Right lobe of liver (tissue), 6 donors: ENCODE measurements around the gene ZGRF1. TPM values are rescaled to one million over a fixed set of nuclear protein-coding genes. Genes with fewer than 3 reads are reported as not detected.

Experiments used
- ATAC-seq, 4 donors: fragments of 200-7000 bp; cut with Tn5 transposase; one replicate each; pipeline ENCODE4 v1.9.1; 2020; ENCODE audit warnings: mild to moderate bottlenecking in 4 of 4, moderate library complexity in 4 of 4
- DNase-seq, 3 donors: peaks; one replicate each; pipeline ENCODE4 v3.0.0-alpha.2; 2020
- H3K27ac ChIP-seq, 3 donors: fragments of 200-600 bp; one replicate each; pipeline ENCODE4 v1.8.0; 2022
- H3K27me3 ChIP-seq, 2 donors: fragments of 200-600 bp; one replicate each; pipeline ENCODE4 v1.8.0; 2022
- H3K36me3 ChIP-seq, 4 donors: fragments of 200-600 bp; sonication (generic) in 1 of 4; one replicate each; pipeline versions ENCODE4 v1.5.1 to v1.8.0; 2017 to 2022; ENCODE audit warnings: control low read depth in 1 of 4
- H3K4me1 ChIP-seq, 4 donors: fragments of 200-600 bp; sonication (generic) in 1 of 4; one replicate each; pipeline versions ENCODE4 v1.5.1 to v1.8.0; 2017 to 2022; ENCODE audit warnings: control low read depth in 1 of 4
- H3K4me3 ChIP-seq, 3 donors: fragments of 200-600 bp; one replicate each; pipeline ENCODE4 v1.8.0; 2022
- H3K9me3 ChIP-seq, 4 donors: fragments of 200-600 bp; sonication (generic) in 1 of 4; one replicate each; pipeline versions ENCODE4 v1.5.1 to v1.8.0; 2017 to 2022; ENCODE audit warnings: control low read depth in 1 of 4
- POLR2A ChIP-seq: fragments of 450-650 bp; IDR thresholded peaks from one replicate; pipeline ENCODE4 v1.6.1; 2017; ENCODE audit warnings: antibody characterized with exemption, mild to moderate bottlenecking
- WGBS: methylation state at CpG from one replicate; pipeline ENCODE4 v1.1.6; 2018; ENCODE audit warnings: low coverage, low lambda C conversion rate; ENCODE audit not compliant: insufficient coverage; ENCODE audit errors: missing lambda C conversion rate; 5-methylcytosine and 5-hydroxymethylcytosine counted together
- intact Hi-C, 2 donors: fragments of 100-400 bp; cut with DNase I; formaldehyde crosslinking; loops; one replicate each; pipeline versions ENCODE4 v1.11.2 to v1.14.1; 2022
- total RNA-seq, 6 experiments: library from RNA; depleted of rRNA in 2 of 6; stranded (reverse); fragments of >200 nt in 2 of 6; fragmentation: NEBNext Ultra II Directional in 3 of 6; extraction: Animal tissue kit (Norgen Biotek cat#: 25700) in 3 of 6; gene quantifications; one replicate each; pipeline versions ENCODE4 v1.1.0 to v1.2.4, GENCODE V29; 2016 to 2023
- TF ChIP-seq, protein P1 (sequence below), 4 donors: fragments of 200-600 bp in 3 of 4; fragments of 450-650 bp in 1 of 4; IDR thresholded peaks; one replicate each; pipeline versions ENCODE4 v1.5.1 to v1.8.0; 2016 to 2022; ENCODE audit warnings: antibody characterized with exemption in 4 of 4, mild to moderate bottlenecking in 2 of 4
- donor health status: DM: no; HTN: yes; CAD: no.
- donor health status: DM: no; HTN: no; CAD: no.
- donor health status: DM: no; HTN: no; CAD: no.
- donor health status: DM: no; HTN: yes; CAD: no.
- donor health status: DM: no; HTN: yes; CAD: no.

Gene ZGRF1
- total RNA-seq, 6 experiments from 2014 or later: 0.71 to 3.7 (median 2.0) TPM

- Histone ChIP-seq H3K27me3 (no peaks in the 10 kb centered on the region), H3K4me1 (no peaks in the 10 kb centered on the region), H3K36me3 (no peaks in the 10 kb centered on the region), H3K4me3 (no peak overlapping the region), H3K27ac (no peak overlapping the region), H3K9me3 (no peaks in the 10 kb centered on the region)
- intact Hi-C loops: no loop called here
- WGBS: 97% methylated on average over 20 of the region's 25 CpGs
- no peak for ATAC-seq
- TF ChIP-seq POLR2A: no peak
- no peak for DNase-seq
These were observed 71.9 kb downstream of the ZGRF1 start for GRCh38 chr4:112564706-112565270.

DNA sequence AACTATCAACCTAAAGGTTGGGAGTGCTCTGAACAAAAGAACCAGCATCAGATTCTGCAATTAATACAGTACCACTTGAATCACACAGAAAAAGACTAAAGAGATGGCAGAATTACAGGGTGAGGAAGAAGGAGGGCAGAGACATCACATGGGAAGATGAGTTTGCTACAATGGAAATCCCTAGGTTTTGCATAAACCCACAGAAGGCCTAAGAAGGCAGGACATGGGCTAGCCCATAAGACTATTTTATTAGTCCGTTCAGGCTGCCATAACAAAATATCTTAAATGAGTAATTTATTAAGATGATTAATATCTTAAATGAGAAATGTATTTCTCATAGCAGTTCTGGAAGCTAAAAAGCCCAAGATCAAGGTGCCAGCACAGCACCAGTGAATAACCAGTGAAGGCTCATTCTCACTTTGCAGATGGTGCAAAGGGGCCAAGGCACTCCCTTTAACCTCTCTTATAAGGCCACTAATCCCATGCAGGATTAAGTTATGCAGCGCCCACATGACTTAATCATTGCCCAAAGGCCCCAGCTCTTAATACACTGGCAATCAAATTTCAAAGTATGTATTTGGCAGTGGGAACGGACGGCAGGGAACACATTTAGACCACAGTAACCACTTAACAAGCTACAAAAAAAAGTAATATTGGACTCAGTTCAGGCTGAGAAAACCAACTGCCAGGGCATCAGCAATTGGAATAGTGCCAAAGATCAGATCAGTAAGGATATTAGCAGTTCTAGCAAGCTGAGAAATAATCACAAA lies 73.1 kb downstream of the ZGRF1 start:
- TF ChIP-seq POLR2A: no peak
- TF ChIP-seq, protein P1, sequence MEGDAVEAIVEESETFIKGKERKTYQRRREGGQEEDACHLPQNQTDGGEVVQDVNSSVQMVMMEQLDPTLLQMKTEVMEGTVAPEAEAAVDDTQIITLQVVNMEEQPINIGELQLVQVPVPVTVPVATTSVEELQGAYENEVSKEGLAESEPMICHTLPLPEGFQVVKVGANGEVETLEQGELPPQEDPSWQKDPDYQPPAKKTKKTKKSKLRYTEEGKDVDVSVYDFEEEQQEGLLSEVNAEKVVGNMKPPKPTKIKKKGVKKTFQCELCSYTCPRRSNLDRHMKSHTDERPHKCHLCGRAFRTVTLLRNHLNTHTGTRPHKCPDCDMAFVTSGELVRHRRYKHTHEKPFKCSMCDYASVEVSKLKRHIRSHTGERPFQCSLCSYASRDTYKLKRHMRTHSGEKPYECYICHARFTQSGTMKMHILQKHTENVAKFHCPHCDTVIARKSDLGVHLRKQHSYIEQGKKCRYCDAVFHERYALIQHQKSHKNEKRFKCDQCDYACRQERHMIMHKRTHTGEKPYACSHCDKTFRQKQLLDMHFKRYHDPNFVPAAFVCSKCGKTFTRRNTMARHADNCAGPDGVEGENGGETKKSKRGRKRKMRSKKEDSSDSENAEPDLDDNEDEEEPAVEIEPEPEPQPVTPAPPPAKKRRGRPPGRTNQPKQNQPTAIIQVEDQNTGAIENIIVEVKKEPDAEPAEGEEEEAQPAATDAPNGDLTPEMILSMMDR (IDR thresholded peaks at IDR 0.05): no peak
- 86% methylated on average over 4 of the region's 4 CpGs for WGBS
- H3K36me3 ChIP-seq: no peaks in the 10 kb centered on the region
- no peak overlapping the region for H3K4me3 ChIP-seq
- H3K27ac ChIP-seq: no peak overlapping the region
- no peaks in the 10 kb centered on the region for H3K4me1 ChIP-seq
- ATAC-seq (no peak), DNase-seq (no peak)
- H3K27me3 ChIP-seq: no peaks in the 10 kb centered on the region
- no peaks in the 10 kb centered on the region for H3K9me3 ChIP-seq
- intact Hi-C loops: no loop called here

GRCh38 chr4:112562254-112562879 lies 74.3 kb downstream of the ZGRF1 start:
- no peaks in the 10 kb centered on the region for H3K9me3 ChIP-seq
- 88% methylated on average over 2 of the region's 2 CpGs for WGBS
- H3K36me3 ChIP-seq: no peaks in the 10 kb centered on the region
- intact Hi-C loops: no loop called here
- no peak overlapping the region for H3K27ac ChIP-seq
- DNase-seq (no peak), ATAC-seq (no peak)
- no peak overlapping the region for H3K4me3 ChIP-seq
- TF ChIP-seq, protein P1 (IDR thresholded peaks at IDR 0.05): no peak
- TF ChIP-seq POLR2A: no peak
- no peaks in the 10 kb centered on the region for H3K27me3 ChIP-seq
- no peaks in the 10 kb centered on the region for H3K4me1 ChIP-seq

DNA sequence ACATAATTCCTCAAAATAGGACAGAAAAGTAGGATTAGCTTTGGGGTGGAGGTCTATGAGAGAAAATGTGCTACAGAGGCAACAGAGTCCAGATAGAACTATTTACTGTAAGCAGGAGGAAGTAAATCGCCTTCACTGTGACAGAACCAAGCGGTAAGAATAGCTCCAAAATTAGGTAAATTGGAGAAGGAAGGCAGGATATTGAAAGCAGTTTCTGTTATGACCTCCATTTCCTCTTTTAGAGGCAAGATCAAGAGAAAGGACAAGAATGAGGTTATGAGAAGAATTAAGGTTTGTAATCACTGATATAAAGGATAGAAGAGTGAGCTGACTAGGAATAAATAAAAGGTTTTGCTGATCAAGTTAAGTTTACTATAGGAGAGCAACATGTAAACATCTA lies 76.6 kb downstream of the ZGRF1 start:
- ATAC-seq (no peak), DNase-seq (no peak)
- Histone ChIP-seq H3K9me3 (no peaks in the 10 kb centered on the region), H3K4me1 (no peaks in the 10 kb centered on the region), H3K4me3 (no peak overlapping the region), H3K27ac (no peak overlapping the region), H3K27me3 (no peaks in the 10 kb centered on the region), H3K36me3 (no peaks in the 10 kb centered on the region)
- WGBS: 77% methylated on average over 2 of the region's 2 CpGs
- TF ChIP-seq, protein P1 (IDR thresholded peaks at IDR 0.05): no peak
- no peak for TF ChIP-seq POLR2A
- intact Hi-C loops: no loop called here

DNA sequence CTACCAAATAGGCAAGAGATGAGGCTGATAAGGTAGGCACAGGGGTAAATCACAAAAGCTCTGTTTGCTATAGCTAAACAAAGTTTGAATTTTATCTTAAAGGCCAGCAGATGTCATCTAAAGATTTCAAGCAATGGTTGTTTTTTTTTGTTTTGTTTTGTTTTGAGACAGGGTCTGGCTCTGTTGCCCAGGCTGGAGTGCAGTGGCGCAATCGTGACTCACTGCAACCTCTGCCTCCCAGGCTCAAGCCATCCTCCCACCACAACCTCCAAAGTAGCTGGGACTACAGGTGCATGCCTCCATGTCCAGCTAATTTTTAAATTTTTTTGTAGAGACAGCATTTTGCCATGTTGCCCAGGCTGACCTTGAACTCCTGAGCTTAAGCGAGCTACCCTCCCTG lies 77.7 kb downstream of the ZGRF1 start:
- no peak for ATAC-seq
- no peak for DNase-seq
- no peaks in the 10 kb centered on the region for H3K36me3 ChIP-seq
- H3K4me3 ChIP-seq: no peak overlapping the region
- H3K9me3 ChIP-seq: no peaks in the 10 kb centered on the region
- TF ChIP-seq POLR2A: no peak
- TF ChIP-seq, protein P1 (IDR thresholded peaks at IDR 0.05): no peak
- 84% methylated on average over 3 of the region's 3 CpGs for WGBS
- H3K27ac ChIP-seq: no peak overlapping the region
- no peaks in the 10 kb centered on the region for H3K4me1 ChIP-seq
- intact Hi-C loops: no loop called here
- H3K27me3 ChIP-seq: no peaks in the 10 kb centered on the region
